Dedifferentiated amniotic fluid mesenchymal stem cell (primary cell): ENCODE results near the gene IRX3.

ENCODE experiments used
- DNase-seq: peaks from one replicate; pipeline ENCODE4 v3.0.0-alpha.2; 2016; ENCODE audit errors: extremely low spot score

Gene IRX3

DNA sequence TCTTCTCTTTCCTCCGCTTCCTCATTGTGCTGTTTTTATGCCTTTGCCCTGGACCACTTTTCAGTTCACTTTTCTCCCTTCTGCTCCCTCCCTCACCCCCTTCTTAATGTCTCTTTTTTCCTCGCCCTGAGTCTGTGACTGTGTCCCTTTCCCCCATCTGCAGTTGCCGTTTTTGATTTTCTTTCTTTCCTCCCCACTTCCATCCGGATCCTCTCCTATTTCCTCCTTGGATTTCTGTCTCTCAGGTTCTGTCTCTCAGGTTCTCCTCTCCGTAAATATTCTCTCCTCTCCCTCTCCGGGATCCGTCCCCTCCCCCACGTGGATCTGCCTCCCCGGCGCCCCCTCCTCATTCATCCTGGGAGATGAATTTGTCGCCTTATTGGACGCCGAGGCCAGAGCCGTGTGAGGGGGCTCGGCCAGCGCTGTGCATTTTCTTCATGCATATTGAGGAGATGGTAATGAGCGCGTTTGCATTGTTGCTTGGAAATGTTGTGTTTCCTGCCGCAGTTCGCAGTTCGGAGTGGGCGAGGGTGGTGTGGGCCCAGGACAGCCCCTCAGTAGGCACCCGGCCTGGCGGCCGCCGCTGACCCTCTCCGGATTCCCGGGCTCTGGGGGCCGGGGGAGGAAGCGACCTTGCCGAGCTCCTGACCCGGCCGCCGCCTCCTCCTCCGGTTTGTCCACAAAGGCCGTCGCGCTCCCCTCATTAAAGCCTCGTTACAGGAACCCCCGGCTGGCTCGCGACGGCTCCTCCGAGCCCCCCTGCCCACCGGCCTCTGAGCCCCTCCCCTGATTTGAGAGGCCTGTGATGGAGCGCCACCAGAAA lies 4.5 kb upstream of the IRX3 start:
- no peak for DNase-seq

DNA sequence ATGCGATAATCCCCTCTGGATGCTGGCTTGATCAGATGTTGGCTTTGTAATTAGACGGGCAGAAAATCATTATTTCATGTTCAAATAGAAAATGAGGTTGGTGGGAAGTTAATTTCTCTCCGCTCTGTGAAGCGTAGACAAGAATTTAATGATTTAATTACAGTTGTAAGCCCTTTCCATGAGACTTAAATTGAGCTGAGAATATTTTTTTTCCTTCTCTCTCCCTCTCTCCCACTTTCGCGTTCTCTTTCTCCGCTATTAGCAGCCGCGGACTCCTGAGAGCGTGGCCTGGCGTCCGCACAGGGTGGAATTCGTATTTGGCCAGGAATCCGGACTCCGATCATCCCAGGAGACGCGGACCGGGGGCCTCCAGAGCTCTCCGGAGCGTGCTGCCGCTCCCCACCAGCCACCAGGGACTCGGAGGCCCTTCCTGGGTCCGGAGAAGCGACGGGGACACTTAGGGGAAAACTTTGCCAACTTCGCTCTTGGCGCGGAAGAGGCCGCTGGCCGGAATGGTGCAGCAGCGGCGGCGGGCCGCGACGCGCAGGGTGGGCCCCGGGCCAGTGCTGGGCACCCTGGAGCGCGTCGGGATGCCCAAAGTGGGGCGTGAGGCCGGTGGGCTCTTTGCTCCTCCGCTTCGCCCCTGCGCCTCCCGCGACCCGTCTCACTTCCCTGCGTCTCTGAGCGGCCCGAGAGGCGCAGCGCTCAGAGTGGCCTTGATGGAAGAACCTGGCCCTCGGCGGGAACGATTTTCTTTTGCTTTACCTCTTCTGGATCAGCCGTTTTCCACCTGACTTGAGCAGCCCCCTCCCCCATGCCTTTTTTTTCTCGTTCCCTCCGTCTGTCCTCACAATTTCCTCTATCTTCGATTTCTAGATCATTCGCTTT lies 3.6 kb upstream of the IRX3 start:
- DNase-seq = no peak

DNA sequence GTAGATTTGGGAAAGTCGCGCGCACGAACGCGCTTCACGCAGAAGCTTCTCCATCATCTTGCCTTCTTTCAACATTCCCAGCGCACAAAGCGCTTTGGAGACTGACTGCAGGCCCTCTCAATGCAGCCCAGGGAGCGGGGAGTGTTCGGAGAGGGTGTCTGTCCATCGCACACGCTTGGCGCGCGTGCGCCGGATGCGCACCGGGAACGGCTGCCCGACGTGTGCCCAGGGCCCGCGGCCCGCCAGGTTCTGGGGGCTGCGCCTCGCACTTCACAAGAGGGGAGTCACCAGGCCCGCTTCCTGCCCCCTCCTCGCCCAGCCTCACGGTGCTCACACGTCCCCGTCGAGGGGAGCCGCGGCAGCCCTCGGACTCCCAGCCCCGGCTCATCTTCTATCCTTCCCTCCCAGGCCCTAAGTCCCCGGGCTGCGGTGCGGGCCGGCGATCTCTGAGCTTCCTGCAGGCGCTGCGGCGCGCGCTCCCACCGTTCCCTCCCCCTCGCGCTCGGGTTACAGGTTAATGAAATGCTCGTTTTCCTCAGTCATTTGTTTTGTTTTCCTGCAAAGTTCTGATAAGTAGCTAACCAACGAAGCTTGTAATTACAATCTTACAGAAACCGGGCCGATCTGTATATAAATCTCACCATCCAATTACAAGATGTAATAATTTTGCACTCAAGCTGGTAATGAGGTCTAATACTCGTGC lies 2.8 kb upstream of the IRX3 start:
- DNase-seq = no peak

DNA sequence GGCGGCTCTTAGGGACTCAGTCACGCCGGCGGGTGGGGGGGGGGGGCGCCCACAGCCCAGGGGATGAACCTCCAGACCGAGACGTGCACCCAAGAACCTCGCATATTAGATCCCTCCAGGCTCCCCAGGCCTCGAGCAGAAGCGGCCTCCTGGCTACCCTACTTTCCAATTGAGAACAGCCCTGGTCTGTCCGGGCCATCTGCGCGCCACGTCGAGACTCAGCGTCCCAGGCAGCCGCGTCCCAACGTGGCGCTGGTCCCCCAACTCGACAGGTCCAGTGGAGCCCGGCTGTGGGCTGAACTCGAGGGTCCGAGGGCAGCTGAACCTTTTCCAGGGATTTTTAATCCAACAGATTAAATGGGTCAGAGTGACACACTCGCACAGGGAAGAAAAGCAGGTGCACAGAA lies 2.3 kb upstream of the IRX3 start:
- no peak for DNase-seq

DNA sequence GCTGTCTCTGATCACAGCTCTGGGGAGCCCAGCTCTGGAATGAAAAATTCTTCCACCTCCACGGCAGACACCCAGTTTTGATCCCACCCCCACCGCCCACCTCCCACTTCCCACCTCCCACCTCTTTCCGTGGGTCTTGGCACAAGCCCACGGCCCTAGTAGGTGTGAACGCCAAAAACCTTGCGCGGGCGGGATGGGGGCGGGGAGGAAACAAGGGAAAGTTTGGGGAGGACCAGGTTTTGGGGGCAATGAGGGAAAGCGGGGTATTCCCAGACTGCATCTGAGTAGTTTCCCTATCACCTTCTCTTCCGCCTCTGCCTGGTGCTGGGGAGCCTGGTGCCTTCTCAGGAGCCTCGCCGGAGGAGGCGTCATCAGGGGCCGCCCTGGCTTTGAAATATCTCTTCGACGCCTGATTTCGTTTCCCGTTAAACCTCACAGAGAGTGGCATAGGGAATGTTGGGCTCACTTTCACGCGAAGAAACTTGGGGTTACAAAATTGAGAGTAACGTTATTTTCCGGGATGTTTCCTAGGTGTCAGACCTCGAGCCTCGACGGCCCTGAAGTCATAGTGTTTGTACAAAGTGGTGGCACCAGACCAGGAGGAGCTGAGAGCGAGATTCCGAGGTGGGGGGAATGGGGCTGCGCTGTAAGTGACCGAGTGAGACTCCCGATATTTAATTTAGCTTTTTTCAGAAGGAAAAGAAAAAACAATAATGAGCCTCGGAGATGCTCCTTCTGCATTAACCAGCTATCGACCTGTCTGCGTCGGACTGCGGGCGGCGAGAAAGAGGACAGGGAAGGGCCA lies 1.6 kb upstream of the IRX3 start:
- DNase-seq = no peak

DNA sequence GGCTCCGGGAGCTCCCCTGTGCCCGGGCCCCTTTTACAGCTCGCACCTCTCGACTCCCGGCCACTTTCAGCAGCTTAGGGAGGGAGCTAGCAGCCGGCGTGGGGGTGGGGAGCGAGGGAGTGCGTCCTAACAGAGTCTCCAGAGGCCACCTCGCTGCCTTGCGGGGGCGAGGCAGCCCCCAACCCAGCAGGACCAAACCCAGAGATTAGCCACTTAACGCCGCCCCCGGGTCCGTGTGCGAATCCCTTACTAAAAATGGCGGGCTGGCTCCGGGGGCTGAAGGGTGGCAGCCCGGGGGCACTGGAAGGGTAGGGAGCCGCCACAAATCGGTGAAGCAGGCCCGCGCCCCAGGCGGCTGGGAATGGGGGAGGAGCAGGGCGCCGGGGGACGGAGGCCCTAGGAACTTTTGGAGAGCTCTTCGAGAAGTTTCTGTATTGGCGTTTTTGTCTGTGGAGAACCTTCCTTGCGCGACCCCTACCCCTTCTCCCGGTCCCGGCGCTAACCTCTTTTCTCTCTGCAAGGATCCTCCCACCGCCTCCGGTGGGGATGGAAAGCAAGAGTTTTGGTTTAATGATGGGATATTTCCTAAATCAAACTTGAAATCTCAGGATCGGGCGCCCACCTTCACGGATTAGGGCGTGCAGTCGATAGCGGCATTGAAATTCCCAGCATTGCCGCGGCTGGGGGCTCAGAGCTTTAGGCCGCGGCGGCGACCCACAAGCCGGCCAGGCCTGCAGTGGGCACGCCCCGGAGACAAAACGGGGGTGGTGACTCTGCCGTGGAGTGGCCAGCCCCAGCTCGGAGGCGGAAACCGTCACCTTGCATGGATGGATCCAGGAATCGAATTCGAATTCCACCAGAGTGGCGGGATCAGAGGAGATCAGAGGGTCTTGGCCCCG lies 793 bp upstream of the IRX3 start:
- no peak for DNase-seq

DNA sequence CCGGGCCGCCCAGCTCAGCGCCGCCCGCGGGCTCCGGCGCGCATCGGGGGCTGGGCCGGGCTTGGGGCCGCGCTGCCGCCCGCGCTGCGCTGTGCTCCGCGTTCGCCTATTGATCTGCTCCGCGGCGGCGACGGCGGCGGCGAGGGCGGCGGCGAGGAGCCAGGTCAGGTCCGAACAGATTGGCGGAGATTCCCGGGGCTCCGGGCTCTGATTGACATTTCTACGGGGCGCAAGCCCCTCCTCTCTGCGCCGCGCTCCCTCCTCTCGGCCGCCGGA lies 559 bp downstream of the IRX3 start:
- no peak for DNase-seq

DNA sequence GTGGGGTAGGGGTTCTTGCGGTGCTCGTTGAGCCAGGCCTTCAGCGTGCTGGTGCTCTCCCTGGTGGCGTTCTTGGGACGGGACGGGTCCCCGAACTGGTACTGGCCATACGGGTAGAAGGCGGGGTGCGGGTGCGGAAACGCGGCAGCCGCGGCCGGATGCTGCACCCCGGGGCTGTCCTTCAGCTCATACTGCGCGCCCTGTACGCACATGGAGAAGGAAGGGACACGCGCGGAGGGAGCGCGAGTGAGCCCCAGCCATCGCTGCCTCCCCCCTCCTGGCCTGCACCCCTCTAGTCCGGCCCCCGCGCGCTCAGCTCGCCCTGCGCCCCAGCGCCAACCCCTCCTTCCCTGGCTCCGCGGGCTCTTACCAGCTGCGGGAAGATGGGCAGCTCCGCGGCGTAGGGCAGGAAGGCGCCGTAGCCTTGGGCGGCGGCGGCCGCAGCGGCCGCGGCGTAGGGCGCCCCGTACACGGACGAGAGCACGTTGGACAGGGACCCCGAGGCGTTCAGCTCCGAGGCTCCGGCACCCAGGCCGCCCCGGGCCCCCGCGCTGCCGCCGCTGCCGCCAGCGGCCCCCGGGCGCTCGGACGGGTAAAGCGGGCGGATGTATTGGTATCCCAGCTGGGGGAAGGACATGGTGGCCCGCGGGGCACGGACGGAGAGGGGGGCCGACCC lies 1.0 kb downstream of the IRX3 start:
- DNase-seq = no peak

DNA sequence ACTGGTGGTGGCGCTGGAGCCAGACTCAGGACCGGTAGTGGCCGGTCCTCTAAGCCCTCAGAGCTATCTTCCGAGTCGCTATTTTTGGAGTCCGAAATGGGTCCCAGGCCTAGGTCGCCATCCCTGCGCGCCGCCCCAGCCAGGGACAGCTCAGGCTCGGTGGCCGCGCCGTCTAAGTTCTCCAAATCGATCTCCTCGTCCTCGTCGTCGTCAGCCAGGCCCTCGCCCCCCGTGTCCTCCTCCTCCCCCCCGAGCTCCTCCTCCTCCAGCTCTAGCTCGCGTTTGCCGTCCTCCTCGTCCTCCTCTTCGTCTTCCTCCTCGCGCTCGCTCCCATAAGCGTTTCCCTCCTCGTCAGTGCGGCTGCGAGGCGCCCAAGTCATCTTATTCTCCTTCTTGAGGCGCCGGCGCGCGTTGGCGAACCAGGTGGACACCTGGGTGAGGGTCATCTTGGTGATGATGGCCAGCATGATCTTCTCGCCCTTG lies 1.6 kb downstream of the IRX3 start:
- no peak for DNase-seq

DNA sequence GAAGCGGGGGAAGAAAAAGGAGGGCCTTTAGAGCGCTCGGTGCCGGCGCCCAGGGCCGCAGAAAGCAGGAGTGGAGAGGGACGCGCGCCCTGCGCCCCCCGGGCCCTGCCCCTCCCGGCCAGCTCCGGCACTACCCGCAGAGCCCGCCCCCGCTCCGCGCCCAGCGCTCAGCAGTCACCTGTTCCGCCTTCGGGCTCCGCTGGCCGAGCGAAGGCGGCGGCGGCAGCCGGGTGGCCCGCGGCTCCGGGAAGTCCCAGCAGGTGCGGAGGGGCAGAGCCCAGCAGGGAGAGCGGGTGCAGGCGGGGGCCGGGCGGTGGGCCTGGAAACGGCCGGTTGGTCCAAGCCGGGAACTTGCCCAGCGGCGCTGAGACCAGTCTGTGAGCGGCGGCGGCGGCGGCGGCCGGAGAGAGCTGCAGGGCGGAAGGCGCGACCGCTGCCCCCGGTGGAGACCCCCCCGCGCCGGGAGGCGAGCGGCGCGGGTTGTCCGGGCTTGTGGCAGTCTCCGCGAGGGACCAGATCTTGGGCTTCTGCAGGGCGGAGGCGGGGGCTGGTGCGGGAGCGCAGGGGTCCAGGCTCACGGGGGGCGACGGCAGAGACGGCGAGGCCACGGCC lies 2.2 kb downstream of the IRX3 start:
- DNase-seq = no peak

DNA sequence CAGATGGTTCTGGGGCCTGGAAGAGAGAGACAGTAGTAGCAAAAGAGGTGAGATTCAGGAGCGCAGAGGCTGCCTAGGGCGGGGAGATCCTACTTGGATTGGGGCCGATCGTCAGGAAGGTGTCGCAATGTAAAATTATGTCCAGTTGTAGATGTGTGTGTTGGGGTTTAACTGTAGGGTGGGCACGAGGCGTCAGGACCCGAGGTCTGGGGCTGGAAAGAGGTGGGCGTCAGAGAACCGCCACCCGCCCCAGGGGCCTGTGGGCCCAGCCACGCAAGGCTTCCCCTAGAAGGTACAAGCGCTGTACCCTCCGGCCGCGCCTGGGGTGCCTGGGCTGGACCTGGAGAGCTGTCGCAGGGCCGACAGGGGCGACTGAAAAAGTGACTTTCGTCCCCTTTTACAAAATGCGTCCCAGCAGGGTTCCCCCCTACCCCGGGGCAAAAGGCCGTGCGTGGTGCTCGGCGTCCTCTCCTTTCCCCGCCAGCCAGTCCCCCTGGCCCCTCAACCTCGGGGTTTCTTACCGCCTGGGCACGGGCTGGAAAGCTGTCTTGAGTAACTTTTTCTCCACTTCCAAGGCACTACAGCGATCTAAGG lies 2.8 kb downstream of the IRX3 start:
- no peak for DNase-seq

DNA sequence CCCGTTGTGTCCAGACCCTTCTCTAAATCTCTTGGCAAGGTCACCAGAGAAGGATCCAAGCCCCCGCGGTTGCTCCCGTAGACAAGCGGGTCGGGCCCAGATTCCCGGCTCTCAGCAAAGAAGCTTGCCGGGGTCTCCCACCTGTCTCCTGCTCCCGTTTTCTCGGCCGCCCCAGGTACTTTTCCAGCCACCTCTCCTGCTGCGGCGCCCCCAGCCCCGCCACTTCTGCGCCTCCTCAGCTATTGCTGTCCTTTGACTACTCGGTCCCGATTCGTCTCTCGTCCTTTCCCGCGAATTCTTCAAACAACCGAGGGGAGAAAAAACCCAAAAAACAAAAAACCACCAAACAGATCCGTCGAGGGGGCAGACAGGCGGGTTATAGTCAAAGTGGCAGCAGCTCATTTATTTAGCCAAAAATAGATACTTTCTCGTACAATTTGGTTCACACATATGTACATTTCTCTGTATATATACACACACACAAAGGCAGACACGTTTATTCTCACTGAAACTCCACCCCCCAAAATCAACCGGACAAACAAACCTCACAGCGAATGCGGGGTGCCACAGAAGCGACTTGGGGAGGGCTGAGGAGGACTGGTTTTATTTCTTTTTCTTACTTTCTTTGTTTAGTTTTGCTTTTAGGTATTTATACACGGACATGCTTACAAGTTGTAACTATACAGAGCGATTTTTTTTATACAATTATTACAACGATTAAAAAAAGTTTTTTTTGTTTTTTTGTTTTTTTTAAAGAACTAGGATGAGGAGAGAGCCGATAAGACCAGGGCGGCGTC lies 3.5 kb downstream of the IRX3 start:
- no peak for DNase-seq

DNA sequence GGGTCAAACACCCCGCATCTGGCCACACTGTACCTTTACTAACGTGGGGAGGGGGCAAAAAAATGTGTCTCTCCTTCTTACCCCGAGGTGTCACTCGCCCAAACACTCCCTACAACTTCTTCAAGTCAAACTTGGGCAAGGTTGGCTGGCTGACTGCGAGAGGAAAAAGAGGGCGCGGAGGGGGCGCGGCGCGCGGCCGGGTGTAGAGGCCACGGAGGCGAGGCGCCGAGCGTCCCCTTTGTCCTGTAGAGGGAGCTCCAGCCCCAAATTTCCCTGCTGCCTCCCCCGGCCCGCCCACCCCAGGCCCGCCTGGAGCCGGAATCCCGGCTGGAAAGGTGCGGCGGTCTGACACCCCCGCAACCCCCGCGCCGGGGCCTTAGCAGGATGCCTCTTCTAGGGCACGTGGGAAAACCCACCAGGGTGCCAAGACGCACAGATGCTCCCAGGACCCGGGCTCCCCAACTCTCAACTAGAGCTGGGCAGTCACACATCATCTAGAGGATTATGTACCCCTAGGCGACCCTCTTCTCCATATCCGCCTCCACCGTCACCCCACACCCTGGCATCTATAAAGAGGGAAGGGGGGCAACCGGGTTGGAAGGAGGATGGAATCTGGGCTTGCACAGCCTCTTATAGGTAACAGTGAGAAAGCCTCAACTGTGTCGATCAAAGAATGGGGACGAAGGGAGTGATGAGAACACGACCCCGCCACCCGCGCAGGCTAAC lies 4.2 kb downstream of the IRX3 start:
- peak; percentile 26 for DNase-seq

DNA sequence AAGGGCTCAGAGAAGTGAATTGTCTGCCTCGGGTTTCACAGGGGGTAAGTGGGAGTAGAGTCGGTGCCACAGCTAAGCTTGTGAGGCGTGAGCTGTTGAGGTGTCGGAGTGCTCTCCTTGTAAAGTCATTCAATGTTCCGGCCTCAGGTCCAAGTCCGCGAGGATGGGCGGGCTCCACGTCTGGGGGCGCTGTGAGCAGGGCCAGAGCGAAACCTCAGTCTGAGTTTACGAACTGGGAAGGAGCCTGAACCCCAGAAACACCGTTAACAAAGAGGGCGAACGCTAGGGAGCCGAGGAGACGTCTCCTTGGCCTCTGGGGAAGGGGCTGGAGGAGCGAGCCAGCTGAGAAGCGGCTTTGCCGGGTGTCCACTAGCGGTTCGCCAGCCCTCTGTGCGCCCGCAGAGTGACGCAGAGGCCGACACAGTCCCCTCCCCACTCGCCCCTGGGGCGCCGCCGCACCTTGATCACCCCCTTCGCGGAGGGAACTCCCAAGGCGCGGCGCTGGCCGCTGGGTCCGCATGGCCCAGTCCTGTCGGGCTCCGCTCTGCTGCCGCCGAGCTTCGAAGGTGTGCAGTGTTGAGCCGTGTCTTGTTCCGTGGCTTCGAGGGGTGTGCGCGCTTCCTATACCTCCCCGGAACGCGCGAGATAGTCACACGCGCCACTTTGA lies 4.9 kb downstream of the IRX3 start:
- DNase-seq = no peak

DNA sequence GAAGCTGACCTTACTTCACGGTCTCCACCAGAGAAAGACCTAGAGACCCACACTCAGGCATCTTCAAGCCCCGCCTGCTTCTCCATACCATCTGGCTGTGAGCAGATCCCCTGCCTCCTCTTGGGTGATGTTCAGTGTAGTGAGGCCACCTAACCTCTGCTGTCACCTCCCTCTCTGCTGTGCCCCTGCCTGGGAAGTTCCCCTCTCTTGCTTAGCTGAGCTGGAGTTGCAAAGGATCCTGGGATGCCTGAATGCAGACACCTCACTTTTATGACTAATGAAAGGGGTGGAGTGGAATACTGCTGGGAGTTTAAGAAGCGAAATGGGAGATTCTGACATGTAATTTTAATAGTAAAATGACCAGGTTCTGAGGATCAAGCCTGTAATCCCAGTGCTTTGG lies 5.8 kb downstream of the IRX3 start:
- DNase-seq = no peak

DNA sequence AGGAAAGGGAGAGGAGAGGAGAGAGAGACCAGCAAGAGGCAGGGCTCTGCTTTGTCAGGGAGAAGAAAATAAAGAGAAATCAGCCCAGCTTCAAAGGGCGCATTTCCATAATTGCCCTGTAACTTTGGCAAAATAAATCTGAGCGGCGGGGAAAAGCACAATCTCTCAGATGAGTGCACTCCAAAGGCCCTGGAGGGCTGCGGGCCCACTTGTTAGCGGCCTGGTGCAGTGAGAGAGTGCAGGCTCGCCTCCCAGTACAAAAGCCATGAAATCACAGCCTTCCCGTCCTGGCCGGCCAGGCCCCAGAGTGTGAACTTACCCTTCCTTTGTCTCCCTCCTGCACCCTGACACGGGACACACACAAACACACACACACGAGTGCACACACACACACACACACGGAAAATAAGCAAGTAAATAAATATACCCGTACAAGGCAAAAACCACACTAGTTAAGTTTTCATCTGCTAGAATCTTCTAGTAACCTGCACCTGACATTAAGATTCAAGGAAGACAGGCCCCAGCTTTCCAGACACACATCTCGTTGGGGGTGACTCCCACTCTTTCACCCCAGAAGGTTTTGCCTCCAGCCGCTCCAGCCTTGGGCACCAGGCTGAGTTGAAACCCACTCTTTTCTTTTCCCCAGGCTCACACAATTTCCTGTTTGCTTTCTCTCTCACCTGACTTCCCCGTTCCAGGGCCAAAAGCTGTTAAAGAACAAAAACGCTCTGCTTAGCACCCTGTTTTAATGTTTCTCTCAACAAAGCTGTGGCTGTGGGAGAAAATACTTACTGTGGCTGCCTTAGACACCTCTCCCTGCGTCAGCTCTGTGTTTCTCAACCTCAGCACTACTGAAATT lies 8.5 kb downstream of the IRX3 start:
- no peak for DNase-seq
